Measurements from ENCODE around the gene SLC9A2. TPM values are rescaled to one million over a fixed set of nuclear protein-coding genes. Genes with fewer than 3 reads are reported as not detected.

The SLC9A2 gene
- total and polyA plus RNA-seq, 10 of the 15 experiments (the other 5 are each of a cell fraction or from before 2014, with no cell fraction given), result 0.13 to 1.2 (median 0.79) TPM

DNA sequence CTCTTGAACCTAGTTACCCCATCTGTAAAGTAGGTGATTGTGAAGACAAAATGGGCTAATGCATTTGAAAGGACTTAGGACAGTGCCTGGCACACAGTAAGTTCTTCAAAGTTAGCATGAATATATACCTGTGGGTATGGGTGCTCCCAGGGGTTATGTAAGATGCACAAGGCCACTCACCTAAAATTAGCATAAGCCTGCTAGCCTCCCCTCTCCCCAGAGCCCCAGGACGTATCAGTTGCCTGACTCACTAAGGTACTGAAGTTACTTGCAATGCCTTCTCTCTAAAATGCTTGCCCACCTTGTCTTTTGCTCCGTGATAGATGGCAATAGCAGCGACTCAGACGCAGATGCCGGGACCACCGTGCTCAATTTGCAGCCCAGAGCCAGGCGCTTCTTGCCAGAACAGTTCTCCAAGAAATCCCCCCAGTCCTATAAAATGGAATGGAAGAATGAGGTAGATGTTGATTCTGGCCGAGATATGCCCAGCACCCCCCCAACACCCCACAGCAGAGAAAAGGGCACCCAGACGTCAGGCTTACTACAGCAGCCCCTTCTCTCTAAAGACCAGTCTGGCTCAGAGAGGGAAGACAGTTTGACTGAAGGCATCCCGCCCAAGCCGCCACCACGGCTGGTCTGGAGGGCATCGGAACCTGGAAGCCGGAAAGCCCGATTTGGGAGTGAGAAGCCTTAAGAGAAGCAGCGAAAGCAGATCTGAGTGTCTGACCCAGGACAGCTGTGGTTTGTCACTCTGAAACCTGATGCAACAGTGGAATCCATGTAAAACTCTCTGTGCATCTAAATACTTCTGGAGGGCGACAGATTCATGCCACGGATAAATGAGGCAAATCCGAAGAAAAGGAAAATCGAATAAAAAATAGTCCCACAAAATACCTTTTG is 88.7 kb downstream of the SLC9A2 start (continued):
- TF ChIP-seq, protein P1, sequence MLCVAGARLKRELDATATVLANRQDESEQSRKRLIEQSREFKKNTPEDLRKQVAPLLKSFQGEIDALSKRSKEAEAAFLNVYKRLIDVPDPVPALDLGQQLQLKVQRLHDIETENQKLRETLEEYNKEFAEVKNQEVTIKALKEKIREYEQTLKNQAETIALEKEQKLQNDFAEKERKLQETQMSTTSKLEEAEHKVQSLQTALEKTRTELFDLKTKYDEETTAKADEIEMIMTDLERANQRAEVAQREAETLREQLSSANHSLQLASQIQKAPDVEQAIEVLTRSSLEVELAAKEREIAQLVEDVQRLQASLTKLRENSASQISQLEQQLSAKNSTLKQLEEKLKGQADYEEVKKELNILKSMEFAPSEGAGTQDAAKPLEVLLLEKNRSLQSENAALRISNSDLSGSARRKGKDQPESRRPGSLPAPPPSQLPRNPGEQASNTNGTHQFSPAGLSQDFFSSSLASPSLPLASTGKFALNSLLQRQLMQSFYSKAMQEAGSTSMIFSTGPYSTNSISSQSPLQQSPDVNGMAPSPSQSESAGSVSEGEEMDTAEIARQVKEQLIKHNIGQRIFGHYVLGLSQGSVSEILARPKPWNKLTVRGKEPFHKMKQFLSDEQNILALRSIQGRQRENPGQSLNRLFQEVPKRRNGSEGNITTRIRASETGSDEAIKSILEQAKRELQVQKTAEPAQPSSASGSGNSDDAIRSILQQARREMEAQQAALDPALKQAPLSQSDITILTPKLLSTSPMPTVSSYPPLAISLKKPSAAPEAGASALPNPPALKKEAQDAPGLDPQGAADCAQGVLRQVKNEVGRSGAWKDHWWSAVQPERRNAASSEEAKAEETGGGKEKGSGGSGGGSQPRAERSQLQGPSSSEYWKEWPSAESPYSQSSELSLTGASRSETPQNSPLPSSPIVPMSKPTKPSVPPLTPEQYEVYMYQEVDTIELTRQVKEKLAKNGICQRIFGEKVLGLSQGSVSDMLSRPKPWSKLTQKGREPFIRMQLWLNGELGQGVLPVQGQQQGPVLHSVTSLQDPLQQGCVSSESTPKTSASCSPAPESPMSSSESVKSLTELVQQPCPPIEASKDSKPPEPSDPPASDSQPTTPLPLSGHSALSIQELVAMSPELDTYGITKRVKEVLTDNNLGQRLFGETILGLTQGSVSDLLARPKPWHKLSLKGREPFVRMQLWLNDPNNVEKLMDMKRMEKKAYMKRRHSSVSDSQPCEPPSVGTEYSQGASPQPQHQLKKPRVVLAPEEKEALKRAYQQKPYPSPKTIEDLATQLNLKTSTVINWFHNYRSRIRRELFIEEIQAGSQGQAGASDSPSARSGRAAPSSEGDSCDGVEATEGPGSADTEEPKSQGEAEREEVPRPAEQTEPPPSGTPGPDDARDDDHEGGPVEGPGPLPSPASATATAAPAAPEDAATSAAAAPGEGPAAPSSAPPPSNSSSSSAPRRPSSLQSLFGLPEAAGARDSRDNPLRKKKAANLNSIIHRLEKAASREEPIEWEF (IDR thresholded peaks at IDR 0.05; ENCODE audit: insufficient replicate concordance, low read depth, low read length), result no peak
- TF ChIP-seq GATAD2B (conservative IDR thresholded peaks at IDR 0.05; ENCODE audit: low read depth), result no peak

DNA sequence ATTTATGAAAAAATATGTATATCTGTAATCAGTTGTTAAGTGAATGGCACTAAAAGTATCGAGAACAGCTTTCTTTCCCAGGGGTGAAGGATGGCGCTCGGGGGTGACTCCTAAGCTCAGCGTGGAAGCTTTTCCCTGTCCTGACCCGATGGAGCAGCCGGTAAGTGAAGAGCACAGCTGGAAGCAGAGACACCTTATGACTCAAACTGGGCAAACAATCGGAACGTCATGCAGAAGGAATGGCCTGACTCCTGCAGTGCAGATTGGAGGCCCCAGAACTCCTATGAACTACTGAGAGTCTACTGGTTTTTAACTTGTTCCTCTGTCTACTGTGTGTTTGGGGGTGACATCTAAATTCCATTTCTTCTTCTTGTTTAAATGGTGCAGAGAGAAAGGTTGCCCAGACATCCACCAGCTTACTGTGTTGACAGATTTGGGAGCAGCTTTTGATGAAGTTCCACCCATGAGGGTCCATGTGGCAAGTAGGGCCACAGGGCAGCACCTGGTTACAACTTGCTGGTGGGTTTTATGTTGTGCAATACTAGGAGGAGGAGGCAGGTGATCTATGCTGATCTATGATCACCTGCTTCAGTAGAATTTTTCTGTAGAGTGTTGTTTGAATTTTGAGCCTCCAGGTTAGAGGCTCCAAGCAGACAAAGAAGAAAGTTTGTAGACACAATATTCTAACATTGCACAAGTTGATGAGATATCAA is 89.7 kb downstream of the SLC9A2 start:
- ATAC-seq (no peak), FAIRE-seq (no peak), DNase-seq (ENCODE audit: low read depth, low spot score) (no peak)
- H3K4me2 ChIP-seq (ENCODE audit: control insufficient read depth, insufficient read depth), result no peak overlapping the region
- CTCF ChIA-PET, result no interaction called here
- no TSS peak for BruUV-seq (replicated peaks)
- no peak overlapping the region for H3K9ac ChIP-seq (ENCODE audit: control insufficient read depth, insufficient read depth, low read length)
- no peak overlapping the region for H2AFZ ChIP-seq (ENCODE audit: control insufficient read depth, low read depth, low read length)
- no peaks in the 10 kb centered on the region for H3K27me3 ChIP-seq (replicated peaks in 1 of 2; ENCODE audit: control insufficient read depth in 2 of 2, insufficient read depth in 2 of 2, low read length in 1 of 2)
- in situ Hi-C loops (cut with MboI), result no loop called here
- RAD21 ChIA-PET (ENCODE audit: unreplicated experiment), result no interaction called here
- SMC1A ChIA-PET (ENCODE audit: uncharacterized antibody, unreplicated experiment), result no interaction called here
- POLR2A ChIA-PET, result no interaction called here
- H3K79me2 ChIP-seq (ENCODE audit: control insufficient read depth, insufficient read depth, low read length), result no peaks in the 10 kb centered on the region
- H3K36me3 ChIP-seq (ENCODE audit: control insufficient read depth in 2 of 2, insufficient read depth in 2 of 2, low read length in 1 of 2), result no peaks in the 10 kb centered on the region
- H3K4me1 ChIP-seq (ENCODE audit: control insufficient read depth, insufficient read depth, low read length), result no peaks in the 10 kb centered on the region
- no peak overlapping the region for H3K27ac ChIP-seq (ENCODE audit: control insufficient read depth, insufficient read depth)
- no peak overlapping the region for H3K4me3 ChIP-seq
- WGBS (ENCODE audit: insufficient coverage, insufficient replicate concordance, low lambda C conversion rate, missing lambda C conversion rate), result 59% methylated on average over 8 of the region's 8 CpGs
- intact Hi-C loops (cut with micrococcal nuclease; ENCODE audit: unreplicated experiment), result no loop called here
- no peaks in the 10 kb centered on the region for H3K9me3 ChIP-seq (replicated peaks; ENCODE audit: control insufficient read depth, insufficient read depth, low read length)
- H4K20me1 ChIP-seq (ENCODE audit: control insufficient read depth, insufficient read depth), result no peaks in the 10 kb centered on the region
- TF ChIP-seq TCF12 (IDR thresholded peaks at IDR 0.05; ENCODE audit: low read depth, low read length) (no peak), BCL11A (IDR thresholded peaks at IDR 0.05; ENCODE audit: low read depth, low read length) (no peak), RFX5 (IDR thresholded peaks at IDR 0.05; ENCODE audit: low read depth, low read length) (no peak), BRCA1 (IDR thresholded peaks at IDR 0.05; ENCODE audit: low read depth, low read length) (no peak), POLR2A (IDR thresholded peaks at IDR 0.05; ENCODE audit: low read depth, low read length) (no peak), YY1 (IDR thresholded peaks at IDR 0.05; ENCODE audit: low read depth, low read length) (no peak)
- TF ChIP-seq, protein P2, sequence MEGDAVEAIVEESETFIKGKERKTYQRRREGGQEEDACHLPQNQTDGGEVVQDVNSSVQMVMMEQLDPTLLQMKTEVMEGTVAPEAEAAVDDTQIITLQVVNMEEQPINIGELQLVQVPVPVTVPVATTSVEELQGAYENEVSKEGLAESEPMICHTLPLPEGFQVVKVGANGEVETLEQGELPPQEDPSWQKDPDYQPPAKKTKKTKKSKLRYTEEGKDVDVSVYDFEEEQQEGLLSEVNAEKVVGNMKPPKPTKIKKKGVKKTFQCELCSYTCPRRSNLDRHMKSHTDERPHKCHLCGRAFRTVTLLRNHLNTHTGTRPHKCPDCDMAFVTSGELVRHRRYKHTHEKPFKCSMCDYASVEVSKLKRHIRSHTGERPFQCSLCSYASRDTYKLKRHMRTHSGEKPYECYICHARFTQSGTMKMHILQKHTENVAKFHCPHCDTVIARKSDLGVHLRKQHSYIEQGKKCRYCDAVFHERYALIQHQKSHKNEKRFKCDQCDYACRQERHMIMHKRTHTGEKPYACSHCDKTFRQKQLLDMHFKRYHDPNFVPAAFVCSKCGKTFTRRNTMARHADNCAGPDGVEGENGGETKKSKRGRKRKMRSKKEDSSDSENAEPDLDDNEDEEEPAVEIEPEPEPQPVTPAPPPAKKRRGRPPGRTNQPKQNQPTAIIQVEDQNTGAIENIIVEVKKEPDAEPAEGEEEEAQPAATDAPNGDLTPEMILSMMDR (IDR thresholded peaks at IDR 0.05 in 2 of 3, conservative IDR thresholded peaks at IDR 0.05 in 1 of 3; ENCODE audit: control insufficient read depth in 2 of 3, extremely low read depth in 1 of 3, insufficient read depth in 1 of 3, low read depth in 3 of 3, low read length in 3 of 3), result no peak
- TF ChIP-seq, protein P3, sequence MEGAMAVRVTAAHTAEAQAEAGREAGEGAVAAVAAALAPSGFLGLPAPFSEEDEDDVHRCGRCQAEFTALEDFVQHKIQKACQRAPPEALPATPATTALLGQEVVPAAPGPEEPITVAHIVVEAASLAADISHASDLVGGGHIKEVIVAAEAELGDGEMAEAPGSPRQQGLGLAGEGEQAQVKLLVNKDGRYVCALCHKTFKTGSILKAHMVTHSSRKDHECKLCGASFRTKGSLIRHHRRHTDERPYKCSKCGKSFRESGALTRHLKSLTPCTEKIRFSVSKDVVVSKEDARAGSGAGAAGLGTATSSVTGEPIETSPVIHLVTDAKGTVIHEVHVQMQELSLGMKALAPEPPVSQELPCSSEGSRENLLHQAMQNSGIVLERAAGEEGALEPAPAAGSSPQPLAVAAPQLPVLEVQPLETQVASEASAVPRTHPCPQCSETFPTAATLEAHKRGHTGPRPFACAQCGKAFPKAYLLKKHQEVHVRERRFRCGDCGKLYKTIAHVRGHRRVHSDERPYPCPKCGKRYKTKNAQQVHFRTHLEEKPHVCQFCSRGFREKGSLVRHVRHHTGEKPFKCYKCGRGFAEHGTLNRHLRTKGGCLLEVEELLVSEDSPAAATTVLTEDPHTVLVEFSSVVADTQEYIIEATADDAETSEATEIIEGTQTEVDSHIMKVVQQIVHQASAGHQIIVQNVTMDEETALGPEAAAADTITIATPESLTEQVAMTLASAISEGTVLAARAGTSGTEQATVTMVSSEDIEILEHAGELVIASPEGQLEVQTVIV (IDR thresholded peaks at IDR 0.05; ENCODE audit: borderline replicate concordance, partially characterized antibody), result no peak

Data from GM12878 (cell line).